Ishikawa (cell line): ENCODE measurements around the gene TMEM267.

Source experiments
- CEBPB ChIP-seq: IDR thresholded peaks from 2 replicates; pipeline ENCODE4 v1.6.1; 2012
- EGR1 ChIP-seq: IDR thresholded peaks from 2 replicates; pipeline ENCODE4 v1.6.1; 2012
- EP300 ChIP-seq: IDR thresholded peaks from 2 replicates; pipeline ENCODE4 v1.6.1; 2012; ENCODE audit warnings: borderline replicate concordance
- MAX ChIP-seq: IDR thresholded peaks from 2 replicates; pipeline ENCODE4 v1.6.1; 2012
- REST ChIP-seq: IDR thresholded peaks from 2 replicates; pipeline ENCODE4 v1.6.1; 2012; ENCODE audit warnings: low read depth, mild to moderate bottlenecking
- TAF1 ChIP-seq: IDR thresholded peaks from 2 replicates; pipeline ENCODE4 v1.6.1; 2012; ENCODE audit warnings: low read depth, mild to moderate bottlenecking
- TEAD4 ChIP-seq: IDR thresholded peaks from 2 replicates; pipeline ENCODE4 v1.6.1; 2012
- YY1 ChIP-seq: IDR thresholded peaks from 2 replicates; pipeline ENCODE4 v1.6.1; 2012; ENCODE audit warnings: low read depth

GRCh38 chr5:43484106-43484849, 613 bp upstream of the TMEM267 start:
- TF ChIP-seq EGR1 = no peak
- no peak; the same call in 1 of the 2 replicates for TF ChIP-seq TEAD4
- TF ChIP-seq MAX = peak; percentile 17
- no peak for TF ChIP-seq YY1
- no peak for TF ChIP-seq EP300
- no peak; the same call in 1 of the 2 replicates for TF ChIP-seq TAF1
- TF ChIP-seq CEBPB = no peak
- no peak for TF ChIP-seq REST
